ENCODE measurements around the gene CLEC2A.

CLEC2A gene

GRCh38 chr12:9867531-9867930 lies 64.6 kb downstream of the CLEC2A start:
- Histone ChIP-seq H3K4me1 (ENCODE audit: control insufficient read depth, insufficient read depth, low read length, poor library complexity, severe bottlenecking) (no peaks in the 10 kb centered on the region), H3K9me3 (ENCODE audit: control insufficient read depth, low read length) (no peaks in the 10 kb centered on the region), H3K4me3 (ENCODE audit: extremely low read depth, insufficient read depth, low read length, poor library complexity, severe bottlenecking) (no peak overlapping the region), H3K27ac (ENCODE audit: low read depth, low read length, severe bottlenecking) (no peak overlapping the region), H3K36me3 (ENCODE audit: control insufficient read depth, insufficient read depth, low read length) (no peaks in the 10 kb centered on the region)
- 100% methylated on average over 2 of the region's 4 CpGs; no CpG with 5 or more reads in 1 of the 2 experiments for WGBS, 2 experiments (ENCODE audit: insufficient coverage in 2 of 2)

DNA sequence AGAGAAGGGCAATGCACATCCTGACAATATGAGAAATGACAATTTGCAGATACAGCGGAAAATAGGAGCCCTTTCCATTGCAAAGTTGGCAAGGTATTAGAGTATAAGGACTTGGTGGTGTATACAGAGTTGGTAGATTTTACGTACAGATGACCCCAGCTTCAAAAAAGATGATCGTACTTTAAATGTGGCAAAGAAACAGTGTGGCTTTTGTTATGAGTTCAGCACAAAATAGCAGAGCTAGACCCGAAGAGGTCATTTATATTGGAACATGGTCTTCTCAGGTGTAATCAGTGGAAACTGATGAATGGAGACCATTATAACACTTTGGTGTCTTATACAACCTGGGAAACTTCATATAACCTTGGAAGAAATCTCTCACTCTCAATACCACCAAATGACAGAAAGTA lies 65.3 kb downstream of the CLEC2A start:
- Histone ChIP-seq H3K27ac (ENCODE audit: low read depth, low read length, severe bottlenecking) (no peak overlapping the region), H3K4me1 (ENCODE audit: control insufficient read depth, insufficient read depth, low read length, poor library complexity, severe bottlenecking) (no peaks in the 10 kb centered on the region), H3K9me3 (ENCODE audit: control insufficient read depth, low read length) (no peaks in the 10 kb centered on the region), H3K36me3 (ENCODE audit: control insufficient read depth, insufficient read depth, low read length) (no peaks in the 10 kb centered on the region), H3K4me3 (ENCODE audit: extremely low read depth, insufficient read depth, low read length, poor library complexity, severe bottlenecking) (no peak overlapping the region)
- WGBS, 2 experiments (ENCODE audit: insufficient coverage in 2 of 2), result 97 to 100% methylated on average over 1 to 4 of the region's 4 CpGs

DNA sequence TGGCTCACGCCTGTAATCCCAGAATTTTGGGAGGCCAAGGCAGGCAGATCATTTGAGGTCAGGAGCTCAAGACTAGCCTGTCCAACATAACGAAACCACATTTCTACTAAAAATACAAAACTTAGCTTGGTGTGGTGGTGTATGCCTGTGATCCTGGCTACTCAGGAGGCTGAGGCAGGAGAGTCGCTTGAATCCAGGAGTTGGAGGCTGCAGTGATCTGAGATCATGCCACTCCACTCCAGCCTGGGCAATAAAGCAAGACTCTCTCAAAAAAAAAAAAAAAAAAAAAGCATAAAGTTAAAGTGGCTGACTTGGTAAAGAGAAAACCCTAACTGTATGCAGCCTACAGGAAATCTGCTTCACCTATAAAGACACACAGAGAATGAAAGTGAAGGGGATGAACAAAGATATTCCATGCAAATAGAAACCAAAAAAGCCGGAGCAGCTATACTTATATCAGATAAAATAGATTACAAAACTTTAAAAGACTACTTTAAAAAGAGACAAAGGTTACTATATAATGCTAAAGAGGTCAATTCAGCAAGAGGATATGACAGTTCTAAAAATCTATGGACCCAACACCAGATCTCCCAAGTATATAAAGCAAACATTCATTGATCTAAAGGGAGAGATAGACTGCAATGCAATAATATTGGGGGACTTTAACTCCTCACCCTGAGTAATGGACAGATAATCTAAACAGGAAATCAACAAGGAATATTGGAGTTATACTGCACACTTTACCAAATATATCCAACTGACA lies 67.1 kb downstream of the CLEC2A start:
- 100% methylated on average over 1 of the region's 4 CpGs for WGBS, 2 experiments (ENCODE audit: insufficient coverage in 2 of 2)
- Histone ChIP-seq H3K4me1 (ENCODE audit: control insufficient read depth, insufficient read depth, low read length, poor library complexity, severe bottlenecking) (no peaks in the 10 kb centered on the region), H3K9me3 (ENCODE audit: control insufficient read depth, low read length) (no peaks in the 10 kb centered on the region), H3K4me3 (ENCODE audit: extremely low read depth, insufficient read depth, low read length, poor library complexity, severe bottlenecking) (no peak overlapping the region), H3K36me3 (ENCODE audit: control insufficient read depth, insufficient read depth, low read length) (no peaks in the 10 kb centered on the region), H3K27ac (ENCODE audit: low read depth, low read length, severe bottlenecking) (no peak overlapping the region)

All from mesodermal cell (in vitro differentiated cells).